WTC11 (cell line): ENCODE results near the gene DENND4A.
"Not testable (repeated sequence)": the region's sequence is repeated elsewhere in the genome, so short reads cannot be mapped to it uniquely, and the experiment has no call there.

Source experiments
- E2F4 ChIP-seq: sonication (generic); formaldehyde crosslinking; IDR thresholded peaks from 2 replicates; pipeline ENCODE4 v1.8.1; 2022; ENCODE audit warnings: low read depth, mild to moderate bottlenecking, moderate library complexity, missing genetic modification reagents, borderline replicate concordance
- FOXK1 ChIP-seq: sonication (generic); formaldehyde crosslinking; IDR thresholded peaks from 2 replicates; pipeline ENCODE4 v1.8.0; 2022; ENCODE audit warnings: mild to moderate bottlenecking, moderate library complexity, missing genetic modification reagents
- FOXP1 ChIP-seq: sonication (generic); formaldehyde crosslinking; IDR thresholded peaks from 2 replicates; pipeline ENCODE4 v1.8.0; 2022; ENCODE audit warnings: missing genetic modification reagents, mild to moderate bottlenecking, moderate library complexity, borderline replicate concordance
- ZBTB21 ChIP-seq: sonication (generic); formaldehyde crosslinking; IDR thresholded peaks from 2 replicates; pipeline ENCODE4 v1.8.1; 2023; ENCODE audit warnings: mild to moderate bottlenecking, missing genetic modification reagents, borderline replicate concordance
- ZNF232 ChIP-seq: sonication (generic); formaldehyde crosslinking; IDR thresholded peaks from 2 replicates; pipeline ENCODE4 v1.8.0; 2022; ENCODE audit warnings: mild to moderate bottlenecking, missing genetic modification reagents
- TF ChIP-seq, protein P1 (sequence below): fragments of 200-600 bp; IDR thresholded peaks from 2 replicates; pipeline ENCODE4 v1.8.0; 2022; ENCODE audit warnings: antibody characterized with exemption
- TF ChIP-seq, protein P2 (sequence below): sonication (generic); formaldehyde crosslinking; IDR thresholded peaks from 2 replicates; pipeline ENCODE4 v1.8.1; 2023; ENCODE audit warnings: mild to moderate bottlenecking, missing genetic modification reagents, moderate library complexity
- TF ChIP-seq, protein P3 (sequence below): sonication (generic); formaldehyde crosslinking; IDR thresholded peaks from 2 replicates; pipeline ENCODE4 v1.8.0; 2023; ENCODE audit warnings: missing genetic modification reagents

- TF ChIP-seq, protein P1, sequence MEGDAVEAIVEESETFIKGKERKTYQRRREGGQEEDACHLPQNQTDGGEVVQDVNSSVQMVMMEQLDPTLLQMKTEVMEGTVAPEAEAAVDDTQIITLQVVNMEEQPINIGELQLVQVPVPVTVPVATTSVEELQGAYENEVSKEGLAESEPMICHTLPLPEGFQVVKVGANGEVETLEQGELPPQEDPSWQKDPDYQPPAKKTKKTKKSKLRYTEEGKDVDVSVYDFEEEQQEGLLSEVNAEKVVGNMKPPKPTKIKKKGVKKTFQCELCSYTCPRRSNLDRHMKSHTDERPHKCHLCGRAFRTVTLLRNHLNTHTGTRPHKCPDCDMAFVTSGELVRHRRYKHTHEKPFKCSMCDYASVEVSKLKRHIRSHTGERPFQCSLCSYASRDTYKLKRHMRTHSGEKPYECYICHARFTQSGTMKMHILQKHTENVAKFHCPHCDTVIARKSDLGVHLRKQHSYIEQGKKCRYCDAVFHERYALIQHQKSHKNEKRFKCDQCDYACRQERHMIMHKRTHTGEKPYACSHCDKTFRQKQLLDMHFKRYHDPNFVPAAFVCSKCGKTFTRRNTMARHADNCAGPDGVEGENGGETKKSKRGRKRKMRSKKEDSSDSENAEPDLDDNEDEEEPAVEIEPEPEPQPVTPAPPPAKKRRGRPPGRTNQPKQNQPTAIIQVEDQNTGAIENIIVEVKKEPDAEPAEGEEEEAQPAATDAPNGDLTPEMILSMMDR = not testable (repeated sequence)
- not testable (repeated sequence) for TF ChIP-seq FOXK1; E2F4; ZBTB21 (CRISPR knock-in tag); FOXP1; ZNF232 (CRISPR knock-in tag)
- TF ChIP-seq, protein P2, sequence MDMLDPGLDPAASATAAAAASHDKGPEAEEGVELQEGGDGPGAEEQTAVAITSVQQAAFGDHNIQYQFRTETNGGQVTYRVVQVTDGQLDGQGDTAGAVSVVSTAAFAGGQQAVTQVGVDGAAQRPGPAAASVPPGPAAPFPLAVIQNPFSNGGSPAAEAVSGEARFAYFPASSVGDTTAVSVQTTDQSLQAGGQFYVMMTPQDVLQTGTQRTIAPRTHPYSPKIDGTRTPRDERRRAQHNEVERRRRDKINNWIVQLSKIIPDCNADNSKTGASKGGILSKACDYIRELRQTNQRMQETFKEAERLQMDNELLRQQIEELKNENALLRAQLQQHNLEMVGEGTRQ = not testable (repeated sequence)
- TF ChIP-seq, protein P3, sequence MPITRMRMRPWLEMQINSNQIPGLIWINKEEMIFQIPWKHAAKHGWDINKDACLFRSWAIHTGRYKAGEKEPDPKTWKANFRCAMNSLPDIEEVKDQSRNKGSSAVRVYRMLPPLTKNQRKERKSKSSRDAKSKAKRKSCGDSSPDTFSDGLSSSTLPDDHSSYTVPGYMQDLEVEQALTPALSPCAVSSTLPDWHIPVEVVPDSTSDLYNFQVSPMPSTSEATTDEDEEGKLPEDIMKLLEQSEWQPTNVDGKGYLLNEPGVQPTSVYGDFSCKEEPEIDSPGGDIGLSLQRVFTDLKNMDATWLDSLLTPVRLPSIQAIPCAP (CRISPR knock-in tag) = not testable (repeated sequence)
Measured at GRCh38 chr15:65814271-65814670, 22.2 kb upstream of the DENND4A start.
